Endodermal cell (in vitro differentiated cells): ENCODE results near the gene IP6K3. TPM values are rescaled to one million over a fixed set of nuclear protein-coding genes. Genes with fewer than 3 reads are reported as not detected.

Source experiments
- DNase-seq: peaks from one replicate; pipeline ENCODE4 v3.0.0-alpha.2; 2017
- H3K27ac ChIP-seq: 2 replicates; pipeline ENCODE4 v1.5.1; 2013; ENCODE audit warnings: mild to moderate bottlenecking, low read depth, low read length, moderate library complexity
- H3K27me3 ChIP-seq: 2 replicates; pipeline ENCODE4 v1.6.1; 2013; ENCODE audit warnings: mild to moderate bottlenecking, low read length, moderate library complexity; ENCODE audit not compliant: insufficient read depth, control insufficient read depth, poor library complexity, severe bottlenecking
- H3K36me3 ChIP-seq: 2 replicates; pipeline ENCODE4 v1.7.0; 2013; ENCODE audit warnings: mild to moderate bottlenecking, low read length, moderate library complexity; ENCODE audit not compliant: control insufficient read depth, insufficient read depth
- H3K4me1 ChIP-seq: one replicate; pipeline ENCODE4 v1.7.0; 2013; ENCODE audit warnings: low read length; ENCODE audit not compliant: control insufficient read depth, insufficient read depth
- H3K4me3 ChIP-seq: 2 replicates; pipeline ENCODE4 v1.5.1; 2013; ENCODE audit warnings: mild to moderate bottlenecking, low read length, moderate library complexity
- H3K9ac ChIP-seq: 2 replicates; pipeline ENCODE4 v1.6.1; 2013; ENCODE audit warnings: mild to moderate bottlenecking, low read length, moderate library complexity; ENCODE audit not compliant: poor library complexity, severe bottlenecking; ENCODE audit errors: extremely low read depth
- H3K9me3 ChIP-seq: 2 replicates; pipeline ENCODE4 v1.6.1; 2013; ENCODE audit warnings: mild to moderate bottlenecking, low read length, moderate library complexity; ENCODE audit not compliant: control insufficient read depth
- H3K27ac Mint-ChIP-seq: 2 replicates; pipeline ENCODE4 v1.8.0; 2020; ENCODE audit warnings: mixed read lengths
- H3K27me3 Mint-ChIP-seq: 2 replicates; pipeline ENCODE4 v1.8.0; 2021; ENCODE audit warnings: mild to moderate bottlenecking, mixed read lengths; ENCODE audit not compliant: insufficient read depth
- H3K36me3 Mint-ChIP-seq: 2 replicates; pipeline ENCODE4 v1.8.0; 2020; ENCODE audit warnings: low read depth, mixed read lengths
- H3K4me1 Mint-ChIP-seq: 2 replicates; pipeline ENCODE4 v1.8.0; 2020; ENCODE audit warnings: mixed read lengths
- H3K4me3 Mint-ChIP-seq: 2 replicates; pipeline ENCODE4 v1.8.0; 2020; ENCODE audit warnings: mild to moderate bottlenecking, moderate library complexity, mixed read lengths
- H3K9me3 Mint-ChIP-seq: 2 replicates; pipeline ENCODE4 v1.8.0; 2020; ENCODE audit warnings: mild to moderate bottlenecking, mixed read lengths
- CTCF ChIP-seq: fragments of 200-600 bp; sonication (generic); conservative IDR thresholded peaks from 2 replicates; pipeline ENCODE4 v1.5.0; 2021; ENCODE audit warnings: antibody characterized with exemption, mild to moderate bottlenecking
- WGBS, 2 experiments: methylation state at CpG; one replicate each; pipeline versions ENCODE4 v1.1.5 to v1.1.7; 2013; ENCODE audit warnings: missing lambda C conversion rate in 2 of 2, mixed read lengths in 1 of 2; ENCODE audit not compliant: insufficient coverage in 1 of 2, insufficient read length in 1 of 2; 5-methylcytosine and 5-hydroxymethylcytosine counted together
- total RNA-seq, 2 donors: library from RNA; stranded (reverse); fragmentation: NEBNext Ultra II Directional in 1 of 2; extraction: Animal tissue kit (Norgen Biotek cat#: 25700) in 1 of 2; gene quantifications; 2 replicates in 1 of 2; 3 replicates in 1 of 2; pipeline ENCODE4 v1.2.1, GENCODE V29; 2021

Gene IP6K3
- total RNA-seq, 2 donors from 2014 or later = not detected

GRCh38 chr6:33770124-33770832, 23.6 kb upstream of the IP6K3 start:
- no peak for DNase-seq
- Histone ChIP-seq H3K9ac (no peak overlapping the region), H3K27me3 (no peaks in the 10 kb centered on the region), H3K9me3 (no peaks in the 10 kb centered on the region), H3K4me1 (peaks cover 7% of the 10 kb centered on the region), H3K36me3 (peaks cover 26% of the 10 kb centered on the region), H3K27ac (no peak overlapping the region), H3K4me3 (no peak overlapping the region)
- Mint-ChIP-seq H3K4me3 (no peak overlapping the region), H3K27ac (peak overlapping the region; percentile 53), H3K36me3 (peaks cover 20% of the 10 kb centered on the region), H3K27me3 (peaks cover 8% of the 10 kb centered on the region), H3K9me3 (peaks cover 6% of the 10 kb centered on the region), H3K4me1 (peaks cover 32% of the 10 kb centered on the region)
- no peak for TF ChIP-seq CTCF
- 78 to 82% methylated on average over 7 to 14 of the region's 14 CpGs for WGBS, 2 experiments

- Histone ChIP-seq H3K27me3 (no peaks in the 10 kb centered on the region), H3K9me3 (no peaks in the 10 kb centered on the region), H3K4me1 (peaks cover 7% of the 10 kb centered on the region), H3K36me3 (peaks cover 18% of the 10 kb centered on the region), H3K27ac (no peak overlapping the region), H3K9ac (no peak overlapping the region), H3K4me3 (no peak overlapping the region)
- peaks cover 6% of the 10 kb centered on the region for H3K9me3 Mint-ChIP-seq
- H3K27ac Mint-ChIP-seq = no peak overlapping the region
- peaks cover 32% of the 10 kb centered on the region for H3K4me1 Mint-ChIP-seq
- DNase-seq = no peak
- no peak for TF ChIP-seq CTCF
- H3K27me3 Mint-ChIP-seq = peaks cover 8% of the 10 kb centered on the region
- 67 to 94% methylated on average over 1 to 10 of the region's 10 CpGs for WGBS, 2 experiments
- H3K36me3 Mint-ChIP-seq = peaks cover 12% of the 10 kb centered on the region
- H3K4me3 Mint-ChIP-seq = no peak overlapping the region
Observed at GRCh38 chr6:33769248-33769821, 22.6 kb upstream of the IP6K3 start.

GRCh38 chr6:33768644-33769120, 22.0 kb upstream of the IP6K3 start:
- peak; percentile 96 for DNase-seq
- Histone ChIP-seq H3K9ac (no peak overlapping the region), H3K9me3 (no peaks in the 10 kb centered on the region), H3K27me3 (no peaks in the 10 kb centered on the region), H3K27ac (no peak overlapping the region), H3K36me3 (peaks cover 13% of the 10 kb centered on the region), H3K4me3 (no peak overlapping the region), H3K4me1 (peaks cover 7% of the 10 kb centered on the region)
- Mint-ChIP-seq H3K27me3 (peaks cover 8% of the 10 kb centered on the region), H3K4me1 (peaks cover 32% of the 10 kb centered on the region), H3K4me3 (no peak overlapping the region), H3K36me3 (peaks cover 12% of the 10 kb centered on the region), H3K9me3 (peaks cover 6% of the 10 kb centered on the region), H3K27ac (peak overlapping the region; percentile 17)
- WGBS, 2 experiments = 56 to 57% methylated on average over 5 to 7 of the region's 7 CpGs
- TF ChIP-seq CTCF = peak; percentile 90
